ENCODE measurements around the gene FOXA3.

DNA sequence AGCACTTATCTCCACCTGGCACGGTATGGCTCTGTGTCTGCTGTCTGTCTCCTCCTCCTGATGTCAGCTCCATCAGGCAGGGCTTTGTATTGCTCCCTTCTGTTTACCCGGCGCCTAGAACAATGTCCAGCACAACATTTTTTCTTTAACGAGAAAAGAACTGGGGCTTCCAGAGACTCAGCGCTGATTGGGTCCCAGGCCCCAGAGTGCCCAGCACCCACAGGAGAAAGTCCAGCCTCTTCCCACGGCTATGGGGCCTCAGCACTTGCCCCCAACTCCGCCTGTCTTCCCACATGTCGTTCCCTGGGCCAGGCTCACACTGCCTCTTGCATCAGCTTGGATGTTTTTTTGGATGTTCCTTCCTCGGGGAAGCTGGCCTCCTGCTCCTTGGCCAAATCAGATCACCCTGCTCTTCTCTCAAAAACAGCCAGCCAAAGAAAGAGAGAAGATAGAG is 31.4 kb downstream of the FOXA3 start:
- TF ChIP-seq CTCF (conservative IDR thresholded peaks at IDR 0.05) = no peak
- no peak for TF ChIP-seq ZFX (IDR thresholded peaks at IDR 0.05)

Measured in C4-2B (cell line).